Adipose tissue (tissue), 3 donors: ENCODE data around the gene CDC73. TPM values are rescaled to one million over a fixed set of nuclear protein-coding genes. Genes with fewer than 3 reads are reported as not detected.

ENCODE experiments used
- H3K27ac ChIP-seq: one replicate; pipeline ENCODE4 v1.5.1; 2013; ENCODE audit warnings: low read depth, low read length
- WGBS, 3 donors: extraction: QIAGEN DNeasy Blood & Tissue Kit; methylation state at CpG; one replicate each; pipeline ENCODE4 v1.1.7; 2013; 5-methylcytosine and 5-hydroxymethylcytosine counted together
- polyA plus RNA-seq, 3 donors: library from polyadenylated mRNA; stranded (reverse); fragments of 200-250 nt; gene quantifications; one replicate each; pipeline ENCODE4 v1.2.3, GENCODE V29; 2013
- donor health status: healthy with polysubstance abuse.
- donor health status: Bipolar disorder and iron deficiency.
- donor health status: healthy.

Gene CDC73
- polyA plus RNA-seq = 10 to 100 TPM in 2 of 3 donors, 1 to 10 TPM in 1; 7.6 to 17.9 (median 12.9) TPM

DNA sequence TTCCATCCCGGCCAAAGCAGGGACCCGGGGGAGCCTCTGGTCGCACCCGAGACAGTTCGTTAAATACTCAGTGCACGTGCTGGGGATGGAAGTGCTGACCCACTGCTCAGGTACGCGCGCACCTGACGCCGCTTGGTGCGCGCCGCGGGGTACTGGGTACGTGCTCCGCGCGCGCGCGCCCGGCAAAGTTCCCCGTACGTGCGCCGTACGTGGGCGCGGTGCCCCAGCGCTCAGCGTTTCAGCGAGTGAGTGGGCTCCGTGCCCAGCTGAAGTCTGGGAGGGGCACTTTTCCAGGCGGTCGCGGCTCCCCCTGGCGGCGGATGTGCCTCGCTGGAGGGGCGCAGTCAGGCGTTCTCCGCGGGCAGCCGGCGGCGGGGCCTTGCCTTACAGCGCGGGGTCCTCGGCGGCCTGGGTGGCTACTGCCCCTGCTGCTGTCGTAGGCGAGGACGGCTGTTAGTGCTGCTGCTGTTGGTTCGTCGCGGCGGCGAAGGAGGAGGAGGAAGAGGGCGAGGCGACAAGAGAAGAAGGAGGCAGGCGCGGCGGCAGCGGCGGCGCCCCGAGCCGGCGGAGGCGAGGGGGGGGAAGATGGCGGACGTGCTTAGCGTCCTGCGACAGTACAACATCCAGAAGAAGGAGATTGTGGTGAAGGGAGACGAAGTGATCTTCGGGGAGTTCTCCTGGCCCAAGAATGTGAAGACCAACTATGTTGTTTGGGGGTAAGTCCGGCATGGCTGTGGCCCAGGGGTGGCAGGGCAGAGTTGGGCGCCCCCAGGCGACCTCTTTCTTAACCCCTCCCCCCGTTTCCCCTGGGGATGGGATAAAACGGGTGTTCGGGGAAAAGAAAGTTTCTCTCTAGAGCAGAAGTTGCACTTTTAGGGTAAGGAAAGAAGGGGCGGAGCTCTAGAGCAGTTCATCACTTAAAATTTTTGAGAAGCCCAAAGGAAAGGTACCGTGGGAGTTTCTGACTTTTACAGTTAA lies at the start of gene CDC73:
Gene CDC73 (plus strand): TSS at position 416 of the 978 bp plus-strand sequence. CDS start 170 bp downstream, at position 586.
- 0 to 1% (median 0%) methylated on average over 77 to 85 of the region's 85 CpGs for WGBS, 3 donors
- peak within 1 kb of the TSS; percentile 97 for H3K27ac ChIP-seq

DNA sequence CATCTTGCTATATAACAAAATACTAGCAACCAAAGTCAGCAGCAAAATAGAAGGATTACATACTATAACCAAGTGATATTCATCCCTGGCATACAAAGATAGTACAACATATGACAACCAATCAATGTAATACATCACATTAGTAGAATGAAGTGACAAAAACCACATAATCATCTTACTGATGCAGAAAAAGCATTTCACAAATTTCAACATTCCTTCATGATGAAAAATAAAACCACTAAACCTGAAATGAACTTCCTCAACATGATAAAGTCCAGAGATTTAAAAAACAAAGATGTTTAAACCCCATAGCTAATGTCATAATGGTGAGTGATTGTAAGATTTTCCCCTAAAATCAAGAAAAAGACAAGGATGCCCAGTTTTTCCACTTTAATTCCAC lies 43.8 kb upstream of the CDC73 start:
- H3K27ac ChIP-seq = no peak overlapping the region

DNA sequence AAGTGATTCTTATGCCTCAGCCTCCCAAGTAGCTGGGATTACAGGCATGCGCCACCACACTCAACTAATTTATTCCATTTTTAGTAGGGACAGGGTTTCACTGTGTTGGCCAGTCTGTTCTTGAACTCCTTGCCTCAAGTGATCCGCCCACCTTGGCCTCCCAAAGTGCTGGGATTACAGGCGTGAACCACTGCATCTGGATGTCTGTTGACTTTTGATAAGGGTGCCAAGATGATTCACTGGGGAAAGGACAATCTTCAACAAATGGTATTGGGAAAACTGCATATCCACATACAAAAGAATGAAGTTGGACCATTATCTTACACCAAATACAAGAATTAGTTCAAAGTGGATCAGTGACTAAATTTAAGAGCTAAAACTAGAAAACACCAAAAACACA lies 42.6 kb upstream of the CDC73 start:
- WGBS, 3 donors = 81 to 97% (median 94%) methylated on average over 3 of the region's 3 CpGs
- H3K27ac ChIP-seq = no peak overlapping the region

DNA sequence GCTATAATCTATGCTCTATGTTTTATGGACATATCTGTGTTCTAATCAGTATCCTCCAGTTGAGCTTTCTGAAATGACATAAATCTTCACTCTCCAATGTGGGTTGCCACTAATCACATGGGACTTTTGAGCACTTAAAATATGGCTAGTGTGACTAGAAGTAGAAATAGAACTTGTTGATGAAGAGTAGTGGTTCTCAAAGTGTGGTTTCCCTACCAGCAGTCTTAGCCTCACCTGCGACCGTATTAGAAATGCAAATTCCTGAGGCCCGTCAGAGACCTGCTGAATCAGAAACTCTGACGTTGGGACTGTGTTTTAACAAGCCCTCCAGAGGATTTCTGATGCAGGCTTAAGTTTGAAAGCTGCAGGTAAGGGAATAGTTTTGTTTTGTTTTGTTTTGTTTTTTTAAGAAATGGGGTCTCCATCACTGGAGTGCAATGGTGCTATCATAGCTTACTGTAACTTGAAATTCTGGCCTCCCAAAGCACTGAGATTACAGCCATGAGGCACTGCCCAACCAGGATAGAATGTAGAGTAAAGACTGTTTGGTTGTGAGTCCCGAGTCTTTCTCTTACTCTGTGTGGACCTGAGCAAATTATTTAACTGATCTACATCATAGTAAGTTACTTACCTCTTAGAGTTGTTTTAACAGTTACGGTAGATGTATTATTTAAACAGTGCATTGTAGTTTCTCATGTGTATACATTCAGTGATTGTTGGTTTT lies 38.3 kb upstream of the CDC73 start:
- 93 to 96% (median 93%) methylated on average over 6 of the region's 6 CpGs for WGBS, 3 donors
- no peak overlapping the region for H3K27ac ChIP-seq

DNA sequence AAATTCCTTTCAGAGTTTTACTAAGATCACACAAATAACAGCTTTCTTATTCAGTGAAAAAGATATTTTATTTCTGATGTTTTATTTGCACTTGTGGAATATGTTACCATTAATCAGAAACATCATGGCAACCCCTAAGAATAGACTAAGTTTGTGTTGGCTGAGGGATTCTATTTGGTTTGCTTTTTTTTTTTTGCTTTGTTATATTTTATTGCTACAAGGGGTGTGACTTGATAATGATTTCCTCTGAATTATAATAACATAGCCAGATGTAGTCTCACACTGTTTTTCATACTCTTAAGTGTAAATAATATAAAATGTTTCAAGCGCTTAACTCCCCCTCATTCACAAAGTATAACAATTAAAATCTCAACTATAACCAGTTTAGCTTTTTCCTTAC lies 36.6 kb upstream of the CDC73 start:
- 71 to 91% (median 79%) methylated on average over 1 of the region's 1 CpG for WGBS, 3 donors
- no peak overlapping the region for H3K27ac ChIP-seq

DNA sequence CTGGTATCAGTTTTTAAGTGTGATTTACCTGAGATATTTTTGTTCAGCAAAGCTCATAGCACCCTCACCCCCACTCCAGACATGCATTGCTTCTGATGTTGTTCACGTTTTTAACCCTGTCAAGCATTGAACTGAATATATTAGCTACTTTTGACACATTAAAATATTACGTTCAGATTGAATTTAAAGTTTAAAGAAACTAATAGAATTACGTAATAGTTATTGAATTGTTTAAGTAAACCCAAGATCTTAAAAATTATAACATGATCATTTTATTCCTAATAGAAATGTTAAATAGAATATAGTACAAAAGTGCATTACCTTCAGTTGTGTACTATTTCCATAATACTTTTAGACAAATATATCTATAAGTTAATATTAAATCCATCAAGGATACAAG lies 35.5 kb upstream of the CDC73 start:
- 86 to 96% (median 93%) methylated on average over 3 of the region's 3 CpGs for WGBS, 3 donors
- no peak overlapping the region for H3K27ac ChIP-seq

DNA sequence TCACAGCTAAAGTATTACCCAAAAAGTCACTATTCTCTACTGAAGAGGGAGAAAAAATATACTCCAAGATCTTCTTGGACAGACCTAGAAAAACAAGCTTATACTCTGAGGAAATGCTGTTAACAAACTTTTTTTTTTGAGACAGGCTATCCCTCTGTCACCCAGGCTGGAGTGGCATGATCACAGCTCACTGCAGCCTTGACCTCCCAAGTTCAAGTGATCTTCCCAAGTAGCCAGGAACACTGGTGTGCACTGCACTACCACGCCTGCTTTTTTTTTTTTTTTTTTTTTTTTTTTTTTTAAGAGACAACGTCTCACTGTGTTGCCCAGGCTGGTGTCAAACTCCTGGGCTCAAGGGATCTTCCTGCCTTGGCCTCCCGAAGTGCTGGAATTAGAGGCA lies 33.9 kb upstream of the CDC73 start:
- WGBS, 3 donors = 54 to 61% (median 57%) methylated on average over 3 of the region's 3 CpGs
- no peak overlapping the region for H3K27ac ChIP-seq

DNA sequence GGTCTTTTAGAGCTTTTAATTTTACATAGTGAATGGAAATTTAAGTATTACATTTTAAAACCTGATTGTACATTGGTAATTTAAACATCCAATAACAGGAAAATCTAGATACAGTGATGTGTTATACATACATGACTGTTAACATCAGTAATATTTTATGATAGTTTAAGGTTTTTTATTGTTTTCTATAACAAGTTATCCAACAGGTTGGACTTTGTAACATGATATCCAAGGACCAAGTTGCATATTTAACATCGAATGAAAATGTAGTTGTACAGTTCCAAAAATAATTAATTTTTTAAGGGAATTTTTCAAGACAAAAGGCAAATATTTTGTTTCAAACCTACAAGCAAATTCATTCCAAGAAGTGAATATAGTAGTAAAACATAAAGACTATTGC lies 31.0 kb upstream of the CDC73 start:
- no peak overlapping the region for H3K27ac ChIP-seq
- WGBS, 3 donors = 62 to 89% (median 84%) methylated on average over 1 of the region's 1 CpG

DNA sequence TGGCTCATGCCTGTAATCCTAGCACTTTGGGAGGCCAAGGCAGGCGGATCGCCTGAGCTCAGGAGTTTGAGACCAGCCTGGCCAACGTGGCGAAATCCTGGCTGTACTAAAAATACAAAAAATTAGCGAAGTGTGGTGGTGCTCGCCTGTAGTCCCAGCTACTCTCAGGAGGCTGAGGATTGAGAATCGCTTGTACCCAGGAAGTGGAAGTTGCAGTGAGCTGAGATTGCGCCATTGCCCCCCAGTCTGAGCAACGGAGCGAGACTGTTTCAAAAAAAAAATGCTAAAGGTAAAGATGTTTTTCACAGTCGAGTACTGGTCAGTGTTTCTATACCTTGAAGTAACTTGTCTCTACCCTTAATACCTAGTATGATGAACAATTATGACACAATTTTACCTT lies 27.7 kb upstream of the CDC73 start:
- H3K27ac ChIP-seq = no peak overlapping the region
- 74 to 92% (median 84%) methylated on average over 11 of the region's 11 CpGs for WGBS, 3 donors

DNA sequence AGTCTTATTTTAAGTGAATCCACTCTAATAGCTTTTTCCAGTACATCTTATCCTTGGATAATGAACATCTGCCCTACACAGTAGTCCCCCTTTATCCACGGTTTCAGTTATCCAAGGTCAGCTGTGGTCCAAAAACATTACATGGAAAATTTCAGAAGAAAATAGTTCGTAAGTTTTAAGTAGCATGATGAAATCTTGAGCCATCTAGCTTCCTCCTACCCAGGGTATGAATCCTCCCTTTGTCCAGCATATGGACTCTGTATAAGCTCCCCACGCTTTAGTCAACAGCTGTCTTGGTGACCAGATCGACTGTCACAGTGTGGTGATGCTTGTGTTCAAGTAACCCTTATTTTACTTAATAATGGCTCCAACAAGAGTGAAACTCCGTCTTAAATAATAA lies 19.2 kb upstream of the CDC73 start:
- 84 to 87% (median 87%) methylated on average over 5 of the region's 5 CpGs for WGBS, 3 donors

DNA sequence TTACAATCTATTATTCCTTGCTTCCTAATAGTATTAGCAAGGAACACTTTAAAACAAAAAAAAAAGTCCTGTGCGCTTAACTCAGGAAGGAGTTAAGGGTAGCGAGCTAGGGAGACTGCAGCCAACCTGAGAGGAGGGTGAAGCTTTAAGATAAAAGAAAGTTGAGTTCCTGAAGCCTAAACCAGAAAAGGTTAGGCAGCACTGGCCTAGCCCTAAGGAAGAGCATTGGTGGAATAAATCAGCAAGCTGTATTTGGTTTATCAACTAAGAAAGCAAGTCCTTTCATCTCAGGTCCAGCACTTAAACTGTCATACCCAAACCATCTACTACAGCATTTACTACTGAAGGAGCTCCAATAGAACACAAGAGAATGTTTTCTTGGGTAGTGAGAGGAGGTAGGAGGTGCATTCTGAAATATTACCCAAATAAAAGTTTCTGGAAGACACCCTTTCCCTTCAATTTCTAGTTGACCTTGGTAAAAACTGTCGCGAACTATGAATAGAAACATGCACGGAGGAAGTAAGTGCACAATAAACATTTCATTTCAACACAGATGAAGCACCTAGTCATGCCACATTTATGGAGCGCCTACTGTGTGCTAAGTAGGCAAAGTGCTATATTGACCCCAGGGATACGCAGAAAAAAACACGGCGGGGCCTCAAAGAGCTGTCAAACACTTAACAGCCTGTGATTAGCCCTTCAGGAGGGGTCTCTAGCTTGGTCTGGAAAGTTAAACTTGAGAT lies 17.9 kb upstream of the CDC73 start:
- no peak overlapping the region for H3K27ac ChIP-seq
- WGBS, 3 donors = 28 to 33% (median 29%) methylated on average over 9 of the region's 9 CpGs

More for the DNA sequence above, 19.2 kb upstream of the CDC73 start:
- H3K27ac ChIP-seq = no peak overlapping the region

DNA sequence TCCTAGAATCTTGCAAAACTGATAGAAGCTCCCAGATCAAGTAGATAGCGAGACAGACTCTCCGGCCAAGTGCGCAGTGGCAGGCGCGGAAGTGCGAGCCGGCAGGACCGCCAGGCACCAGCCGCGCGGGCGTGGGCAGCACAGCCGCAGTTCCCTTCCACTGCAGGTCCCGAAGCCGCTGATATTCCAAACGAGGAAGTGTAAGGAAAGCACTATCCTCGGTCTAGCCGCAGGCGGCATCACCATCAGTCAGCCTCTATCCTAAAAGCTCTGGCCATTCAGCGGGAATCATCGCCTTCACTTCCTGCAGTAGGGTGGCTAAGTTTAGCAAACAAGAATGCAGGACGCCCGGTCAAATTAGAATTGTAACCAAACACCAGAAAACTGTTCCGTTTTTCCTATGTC lies 17.3 kb upstream of the CDC73 start:
- 1% methylated on average over 24 of the region's 24 CpGs for WGBS, 3 donors
- peak overlapping the region; percentile 48 for H3K27ac ChIP-seq

DNA sequence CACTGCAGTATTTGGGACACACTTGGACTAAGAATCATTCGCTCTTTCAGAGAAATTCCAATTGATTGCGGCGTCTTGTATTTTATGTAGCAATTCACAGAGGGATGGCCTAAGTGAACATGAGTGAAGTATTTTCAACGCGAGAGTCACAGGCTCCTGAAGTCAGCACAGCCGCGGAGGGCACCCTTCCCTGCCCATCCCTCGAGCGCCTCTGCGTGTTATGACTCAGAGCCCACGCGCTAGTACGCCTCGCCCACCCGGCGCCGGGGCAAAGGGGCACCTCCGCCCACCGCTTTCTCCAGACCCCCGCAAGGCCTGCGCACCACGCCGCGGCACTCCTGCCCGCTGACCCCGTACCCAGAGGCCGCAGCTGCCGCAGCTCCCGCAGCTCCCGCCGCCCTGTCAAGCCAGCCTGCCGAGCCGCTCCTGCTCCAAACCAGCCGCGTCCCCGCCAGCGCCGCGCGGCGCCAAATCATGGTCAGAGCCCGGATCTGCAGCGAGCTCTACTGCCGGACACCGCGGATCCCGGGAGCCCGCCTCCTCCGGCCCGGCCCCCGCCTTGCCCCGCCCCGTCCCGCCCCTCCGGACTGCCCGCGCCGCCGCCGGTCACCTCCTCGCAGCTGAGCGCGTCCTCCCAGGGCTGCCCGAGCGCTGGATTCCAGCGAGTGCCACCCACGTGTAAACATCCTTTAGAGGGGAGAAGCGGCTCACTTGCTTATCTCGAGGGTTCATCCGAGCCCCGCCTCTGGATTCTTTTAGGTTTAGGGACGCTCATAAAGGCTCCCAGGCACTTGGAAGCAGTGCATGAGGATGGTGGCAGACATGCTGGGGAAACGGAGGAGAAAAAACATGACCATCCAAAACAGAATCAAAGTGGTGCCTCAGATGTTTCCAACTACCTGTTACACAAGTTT lies 16.7 kb upstream of the CDC73 start, which contains the start of gene GLRX2:
Gene GLRX2 (minus strand): TSS at position 508 of the 914 bp plus-strand sequence. CDS start 32 bp downstream, at position 476.
- 0 to 1% (median 0%) methylated on average over 63 to 73 of the region's 73 CpGs for WGBS, 3 donors

DNA sequence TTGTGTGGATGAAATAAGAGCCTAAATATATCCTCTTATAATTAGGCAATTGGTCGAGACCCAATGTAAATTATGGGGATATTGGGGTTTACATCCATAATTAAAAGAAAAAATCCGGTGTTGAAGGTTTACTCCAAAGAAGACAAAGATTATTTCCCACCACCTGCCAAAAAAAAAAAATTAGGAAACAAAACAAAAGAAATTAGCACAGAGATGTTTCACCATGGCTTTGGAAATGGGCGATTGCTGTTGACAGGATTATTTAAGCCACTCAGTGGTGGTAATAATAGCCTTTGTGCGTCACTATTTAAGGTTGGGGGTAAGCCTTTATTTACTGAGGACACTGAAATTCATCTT lies 16.0 kb upstream of the CDC73 start:
- no peak overlapping the region for H3K27ac ChIP-seq
- WGBS, 3 donors = 25 to 41% (median 37%) methylated on average over 4 of the region's 4 CpGs

More for the DNA sequence above, 16.7 kb upstream of the CDC73 start, which contains the start of gene GLRX2:
- H3K27ac ChIP-seq = peak within 1 kb of the TSS; percentile 48

DNA sequence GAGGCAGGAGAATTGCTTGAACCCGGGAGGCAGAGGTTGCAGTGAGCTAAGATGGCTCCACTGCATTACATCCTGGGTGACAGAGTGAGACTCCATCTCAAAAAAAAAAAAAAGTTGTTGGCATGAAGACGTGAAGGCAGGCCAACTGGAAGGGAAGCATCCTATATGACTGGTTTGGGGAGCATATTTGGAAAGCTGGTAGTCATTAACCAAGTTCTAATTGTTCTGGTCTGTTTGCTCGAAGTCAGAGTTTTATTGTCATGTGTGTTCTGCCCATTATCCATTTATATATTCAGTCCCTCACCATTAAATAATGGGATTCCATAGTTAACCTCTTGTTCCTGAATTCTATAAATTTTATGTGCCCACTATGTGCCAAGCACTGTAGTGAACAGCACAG lies 13.4 kb upstream of the CDC73 start:
- no peak overlapping the region for H3K27ac ChIP-seq
- 75 to 90% (median 87%) methylated on average over 3 of the region's 3 CpGs for WGBS, 3 donors

DNA sequence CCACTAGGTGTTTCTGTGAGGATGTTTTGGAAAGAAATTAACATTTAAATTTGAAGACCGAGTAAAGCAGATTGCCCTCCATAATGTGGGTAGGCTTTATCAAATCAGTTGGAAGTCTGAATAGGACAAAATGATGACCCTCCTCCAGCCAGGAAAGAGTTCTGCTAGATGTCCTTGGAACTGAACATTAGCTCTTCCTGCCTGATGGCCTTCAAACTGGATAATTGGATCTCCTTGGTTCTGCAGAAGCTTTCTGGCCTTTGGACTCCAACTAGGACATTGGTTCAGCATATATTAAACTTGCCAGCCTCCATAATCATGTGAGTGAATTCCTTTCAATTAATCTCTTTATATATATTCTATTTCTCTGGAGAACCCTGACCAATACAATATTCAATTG lies 12.2 kb upstream of the CDC73 start:
- WGBS, 3 donors = 88 to 100% (median 95%) methylated on average over 1 of the region's 1 CpG
- no peak overlapping the region for H3K27ac ChIP-seq

DNA sequence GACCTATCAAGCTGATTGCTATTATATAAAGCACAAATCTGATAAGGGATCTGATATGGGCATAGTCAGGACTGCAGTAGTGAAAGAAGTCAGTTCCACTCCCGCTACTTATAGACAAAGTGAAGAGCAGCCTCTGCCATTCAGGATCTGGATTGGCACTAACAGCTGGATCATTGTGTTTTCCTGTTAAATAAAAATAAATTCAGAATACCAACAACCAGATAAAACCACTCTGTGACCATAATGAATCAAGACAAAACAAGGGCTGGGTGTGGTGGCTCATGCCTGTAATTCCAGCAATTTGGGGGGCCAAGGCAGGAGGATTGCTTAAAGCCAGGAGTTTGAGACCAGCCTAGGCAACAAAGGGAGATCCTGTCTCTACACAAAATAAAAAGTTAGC lies 11.6 kb upstream of the CDC73 start:
- 93 to 97% (median 96%) methylated on average over 1 of the region's 1 CpG for whole genome bisulfite sequencing, 3 donors
- H3K27ac ChIP-seq = no peak overlapping the region

DNA sequence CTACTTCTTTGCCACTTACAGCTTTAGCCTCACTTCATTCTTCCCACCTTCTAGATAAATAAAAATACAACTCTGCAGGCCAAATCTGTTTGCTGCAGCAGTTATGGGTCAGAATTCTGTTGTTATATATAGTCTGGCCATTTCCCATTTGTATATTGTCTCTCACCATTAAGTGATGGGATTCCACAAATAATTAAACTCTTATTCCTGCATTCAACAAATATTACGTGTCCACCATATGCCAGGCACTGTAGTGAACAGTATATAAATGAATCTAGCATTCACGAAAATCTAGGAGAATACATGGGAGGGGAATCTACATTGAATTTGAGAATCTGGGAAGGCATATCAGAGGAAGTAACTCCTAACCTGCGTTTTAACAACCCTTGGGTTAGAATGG lies 11.0 kb upstream of the CDC73 start:
- H3K27ac ChIP-seq = no peak overlapping the region
- WGBS, 3 donors = 87 to 88% (median 88%) methylated on average over 3 of the region's 3 CpGs
